ENCODE measurements around the gene IRF2.

DNA sequence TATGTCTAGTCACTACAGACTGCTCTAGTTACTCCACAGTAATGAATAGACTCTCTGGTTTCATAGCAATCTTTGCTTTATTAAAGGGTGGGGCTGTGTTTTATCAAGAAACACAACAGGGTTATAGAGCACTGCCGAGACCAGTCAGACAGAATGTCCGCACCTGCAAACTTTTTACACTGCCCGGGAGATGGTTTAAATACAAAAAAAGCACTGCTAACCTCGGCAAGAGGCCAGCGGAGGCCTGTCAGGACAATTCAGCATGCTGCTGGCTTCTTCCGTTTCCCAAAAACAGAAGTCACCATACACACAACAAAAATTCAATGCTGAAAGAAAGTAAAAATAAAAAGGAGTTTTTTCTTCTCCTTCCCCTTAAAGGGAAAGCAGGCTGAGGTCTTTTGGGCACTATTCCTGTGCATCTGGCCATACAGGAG is 67.4 kb downstream of the IRF2 start:
- TF ChIP-seq, protein P1, sequence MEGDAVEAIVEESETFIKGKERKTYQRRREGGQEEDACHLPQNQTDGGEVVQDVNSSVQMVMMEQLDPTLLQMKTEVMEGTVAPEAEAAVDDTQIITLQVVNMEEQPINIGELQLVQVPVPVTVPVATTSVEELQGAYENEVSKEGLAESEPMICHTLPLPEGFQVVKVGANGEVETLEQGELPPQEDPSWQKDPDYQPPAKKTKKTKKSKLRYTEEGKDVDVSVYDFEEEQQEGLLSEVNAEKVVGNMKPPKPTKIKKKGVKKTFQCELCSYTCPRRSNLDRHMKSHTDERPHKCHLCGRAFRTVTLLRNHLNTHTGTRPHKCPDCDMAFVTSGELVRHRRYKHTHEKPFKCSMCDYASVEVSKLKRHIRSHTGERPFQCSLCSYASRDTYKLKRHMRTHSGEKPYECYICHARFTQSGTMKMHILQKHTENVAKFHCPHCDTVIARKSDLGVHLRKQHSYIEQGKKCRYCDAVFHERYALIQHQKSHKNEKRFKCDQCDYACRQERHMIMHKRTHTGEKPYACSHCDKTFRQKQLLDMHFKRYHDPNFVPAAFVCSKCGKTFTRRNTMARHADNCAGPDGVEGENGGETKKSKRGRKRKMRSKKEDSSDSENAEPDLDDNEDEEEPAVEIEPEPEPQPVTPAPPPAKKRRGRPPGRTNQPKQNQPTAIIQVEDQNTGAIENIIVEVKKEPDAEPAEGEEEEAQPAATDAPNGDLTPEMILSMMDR (conservative IDR thresholded peaks at IDR 0.05): no peak
- TF ChIP-seq ZFX (IDR thresholded peaks at IDR 0.05): no peak

Data from C4-2B (cell line).